ENCODE results near the gene EML1. TPM values are rescaled to one million over a fixed set of nuclear protein-coding genes. Genes with fewer than 3 reads are reported as not detected.

EML1 gene
- total and polyA plus RNA-seq, 7 experiments from 2014 or later, result not detected

DNA sequence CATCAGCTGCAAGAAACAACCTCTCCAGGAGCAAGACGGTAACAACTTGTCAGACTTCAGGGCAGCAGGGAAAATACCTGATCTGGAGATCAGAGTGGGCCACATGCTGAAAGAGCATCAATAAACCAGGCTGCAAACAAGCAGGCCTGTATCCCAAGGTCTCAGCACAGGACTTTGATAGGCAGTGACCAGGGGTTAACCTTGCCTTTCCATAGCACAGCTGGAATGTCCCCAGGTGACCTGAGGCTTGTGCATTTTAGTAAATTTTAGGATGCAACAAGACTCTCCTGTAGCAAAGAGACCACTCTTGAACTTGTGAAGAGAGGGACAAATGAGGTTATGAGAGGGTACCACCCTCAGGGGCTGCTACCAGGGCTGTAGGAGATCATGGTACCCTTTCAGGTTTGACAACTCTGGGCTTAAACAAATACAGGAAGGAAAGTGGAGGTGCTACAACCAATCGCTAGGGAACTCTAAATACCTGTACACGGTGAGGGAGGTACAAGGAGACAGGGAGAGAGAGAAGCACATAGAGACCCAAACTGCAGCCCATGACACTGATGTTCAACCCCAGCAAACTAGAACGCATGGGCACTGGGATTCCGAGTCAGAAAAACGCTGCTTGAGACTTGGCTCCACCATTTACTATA is 176.6 kb downstream of the EML1 start:
- peaks cover 0 to 1% (median 0%) of the 10 kb centered on the region in 11 donors for H3K9me3 Mint-ChIP-seq
- DNase-seq, result no peak
- ChIA-PET POLR2A (no interaction called here), CTCF (no interaction called here)
- no peak for ATAC-seq
- Histone ChIP-seq H3K36me3 (ENCODE audit: control insufficient read depth in 2 of 3, insufficient read depth in 3 of 3, low read length in 3 of 3) (no peaks in the 10 kb centered on the region), H3K4me3 (ENCODE audit: low read length) (no peak overlapping the region), H3K27ac (ENCODE audit: low read depth, low read length) (no peak overlapping the region), H3K27me3 (ENCODE audit: control insufficient read depth in 2 of 2, insufficient read depth in 2 of 2, low read length in 2 of 2) (no peaks in the 10 kb centered on the region), H3K4me1 (ENCODE audit: control insufficient read depth in 2 of 2, insufficient read depth in 2 of 2, low read length in 2 of 2) (no peaks in the 10 kb centered on the region), H3K9me3 (ENCODE audit: control insufficient read depth in 2 of 3, low read length in 3 of 3) (no peaks in the 10 kb centered on the region)
- peak overlapping the region in 6 of 9 donors; percentile 6 to 87 (median 34) for H3K27ac Mint-ChIP-seq
- H3K4me1 Mint-ChIP-seq, result peaks cover 7 to 21% (median 13%) of the 10 kb centered on the region in 7 donors
- no peaks in the 10 kb centered on the region for H3K36me3 Mint-ChIP-seq
- peak overlapping the region; percentile 5 to 93 (median 73) for H3K4me3 Mint-ChIP-seq
- intact Hi-C loops (cut with micrococcal nuclease), result loop anchor here (2.0 to 10.0 kb wide), 5 partner anchors 243 to 578 kb away; partner anchors contain the start of genes CYP46A1 (in 1 of the 2) and SLC25A29 (in 1 of the 2)
- peaks cover 6 to 38% (median 8%) of the 10 kb centered on the region in 5 donors for H3K27me3 Mint-ChIP-seq

DNA sequence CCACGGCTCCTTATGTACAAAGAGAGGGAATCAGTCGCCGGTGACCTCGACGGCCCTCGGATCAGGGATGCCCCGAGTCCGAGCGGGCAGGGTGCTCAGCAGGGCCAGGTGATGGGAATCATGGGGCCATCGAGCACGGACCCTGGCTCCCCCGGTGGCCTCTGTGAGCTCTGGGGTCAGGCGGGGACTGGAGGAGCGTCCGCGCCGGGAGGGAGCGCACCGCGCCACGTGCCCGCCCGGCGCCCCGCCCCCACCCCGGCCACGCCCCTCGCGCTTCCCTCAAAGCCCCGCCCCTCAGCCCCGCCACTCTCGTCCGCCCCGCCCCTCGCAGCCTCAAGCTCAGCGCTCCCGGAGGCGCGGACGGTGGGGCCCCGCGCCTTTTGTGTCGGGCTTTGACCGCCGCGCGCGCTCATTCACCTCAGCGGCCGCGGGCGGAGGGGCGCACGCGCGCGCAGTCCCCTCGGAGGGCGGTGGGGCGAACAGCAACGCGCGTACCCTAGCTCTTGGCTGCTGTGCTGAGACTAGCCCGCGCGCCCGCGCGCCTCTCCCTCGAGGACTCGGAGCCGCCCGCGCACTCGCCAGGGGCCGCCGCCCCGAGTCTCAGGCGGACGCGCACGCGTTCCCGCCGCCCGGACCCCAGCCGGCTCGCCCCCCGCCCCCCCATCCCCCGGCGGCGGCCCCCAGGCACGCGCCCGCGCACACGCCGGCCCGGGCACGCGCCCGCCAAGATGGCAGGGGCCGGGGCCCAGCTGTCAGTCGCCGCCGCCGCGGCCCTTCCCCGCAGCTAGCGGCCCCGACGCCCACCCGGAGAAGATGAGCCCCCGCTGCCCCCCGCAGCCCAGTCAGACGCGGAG is 178.1 kb downstream of the EML1 start:
- H3K27ac Mint-ChIP-seq, result peak overlapping the region in 4 of 9 donors; percentile 21 to 87 (median 48)
- peaks cover 7 to 21% (median 15%) of the 10 kb centered on the region in 7 donors for H3K4me1 Mint-ChIP-seq
- ATAC-seq, result peak; percentile 95
- Histone ChIP-seq H3K9me3 (ENCODE audit: control insufficient read depth in 2 of 3, low read length in 3 of 3) (no peaks in the 10 kb centered on the region), H3K36me3 (ENCODE audit: control insufficient read depth in 2 of 3, insufficient read depth in 3 of 3, low read length in 3 of 3) (no peaks in the 10 kb centered on the region), H3K27ac (ENCODE audit: low read depth, low read length) (peak overlapping the region; percentile 58), H3K27me3 (ENCODE audit: control insufficient read depth in 2 of 2, insufficient read depth in 2 of 2, low read length in 2 of 2) (no peaks in the 10 kb centered on the region), H3K4me1 (ENCODE audit: control insufficient read depth in 2 of 2, insufficient read depth in 2 of 2, low read length in 2 of 2) (no peaks in the 10 kb centered on the region), H3K4me3 (ENCODE audit: low read length) (peak overlapping the region; percentile 53)
- peak overlapping the region; percentile 43 to 93 (median 76) for H3K4me3 Mint-ChIP-seq
- peaks cover 0 to 33% (median 7%) of the 10 kb centered on the region in 5 donors for H3K27me3 Mint-ChIP-seq
- CTCF ChIA-PET, result interaction anchor here (1.5 kb wide), 1 partner anchor 11 kb away, joined by 8 read pairs; no protein-coding TSS in a partner anchor
- intact Hi-C loops (cut with micrococcal nuclease), result loop anchor here (1.0 to 10.0 kb wide), 10 partner anchors 11 to 576 kb away; partner anchors contain the start of genes CCDC85C (in 1 of the 2), CYP46A1 (in 1 of the 2), SLC25A29 (in 1 of the 2) and WDR25 (in 1 of the 2)
- POLR2A ChIA-PET, result interaction anchor here (0.6 to 0.9 kb wide), 7 partner anchors 95 to 334 kb away, joined by 3 to 4 read pairs (median 3); no protein-coding TSS in a partner anchor
- peak; percentile 69 to 87 (median 81) for DNase-seq
- H3K36me3 Mint-ChIP-seq, result peaks cover 0 to 3% (median 0%) of the 10 kb centered on the region in 5 donors
- H3K9me3 Mint-ChIP-seq, result peaks cover 0 to 1% (median 0%) of the 10 kb centered on the region in 11 donors

DNA sequence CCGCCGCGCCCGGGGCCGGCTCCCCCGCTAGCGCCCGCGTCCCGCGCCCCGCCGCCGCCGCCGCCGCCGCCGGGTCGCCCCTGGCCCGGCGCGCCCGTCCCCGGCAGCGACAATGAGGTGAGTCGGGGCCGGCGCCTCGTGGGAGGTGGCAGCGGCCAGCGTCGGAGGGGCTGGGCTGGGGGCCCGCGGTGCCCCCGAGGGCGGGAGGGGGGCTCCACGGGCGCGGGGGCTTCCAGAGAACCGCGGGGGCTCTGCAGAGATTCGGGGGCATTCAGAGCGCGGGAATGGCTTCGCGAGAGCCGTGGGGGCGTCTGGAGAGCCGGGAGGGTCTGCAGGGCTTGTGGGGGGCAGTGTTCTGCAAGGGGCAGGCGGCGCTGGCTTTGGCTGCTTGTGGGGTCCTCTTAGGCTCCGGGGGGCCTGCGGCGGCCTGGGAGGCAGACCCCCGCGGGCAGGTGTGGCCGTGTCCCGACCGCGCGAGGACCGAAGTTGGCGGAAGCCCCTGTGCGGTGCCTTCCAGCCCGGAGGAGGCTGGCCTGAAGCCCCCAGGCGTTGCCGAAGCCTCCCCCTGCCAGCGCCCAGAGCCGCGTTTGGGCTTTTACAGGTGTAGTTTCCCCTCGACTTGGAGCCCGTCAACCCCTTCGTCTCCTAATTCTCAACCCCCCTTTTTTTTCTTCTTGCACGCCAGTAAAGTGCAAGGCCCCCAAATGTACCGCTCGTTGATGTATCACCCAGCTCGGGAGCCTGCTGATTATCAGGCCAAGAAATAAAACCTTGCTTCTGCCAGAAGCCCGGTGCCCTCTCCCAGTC is 178.9 kb downstream of the EML1 start:
- no peaks in the 10 kb centered on the region for H3K4me1 ChIP-seq (ENCODE audit: control insufficient read depth in 2 of 2, insufficient read depth in 2 of 2, low read length in 2 of 2)
- no peaks in the 10 kb centered on the region for H3K36me3 ChIP-seq (ENCODE audit: control insufficient read depth in 2 of 3, insufficient read depth in 3 of 3, low read length in 3 of 3)
- Mint-ChIP-seq H3K4me3 (peak overlapping the region; percentile 86 to 98 (median 94)), H3K27me3 (peaks cover 0 to 32% (median 4%) of the 10 kb centered on the region in 5 donors), H3K4me1 (peaks cover 7 to 21% (median 15%) of the 10 kb centered on the region in 7 donors), H3K9me3 (peaks cover 0 to 1% (median 0%) of the 10 kb centered on the region in 11 donors), H3K27ac (peak overlapping the region; percentile 69 to 97 (median 88)), H3K36me3 (peaks cover 0 to 3% (median 0%) of the 10 kb centered on the region in 5 donors)
- CTCF ChIA-PET, result interaction anchor here (0.6 to 1.2 kb wide), 2 partner anchors 11 to 187 kb away, joined by 4 to 6 read pairs; no protein-coding TSS in a partner anchor
- H3K27me3 ChIP-seq (ENCODE audit: control insufficient read depth in 2 of 2, insufficient read depth in 2 of 2, low read length in 2 of 2), result no peaks in the 10 kb centered on the region
- intact Hi-C loops (cut with micrococcal nuclease), result loop anchor here (1.0 to 10.0 kb wide), 10 partner anchors 10 to 575 kb away; partner anchors contain the start of genes CCDC85C (in 1 of the 2), CYP46A1 (in 1 of the 2), SLC25A29 (in 1 of the 2) and WDR25 (in 1 of the 2)
- H3K4me3 ChIP-seq (ENCODE audit: low read length), result peak overlapping the region; percentile 49
- ATAC-seq (peak; percentile 21), DNase-seq (peak in 7 of 9 donors; percentile 10 to 35 (median 18))
- peak overlapping the region; percentile 51 for H3K27ac ChIP-seq (ENCODE audit: low read depth, low read length)
- POLR2A ChIA-PET, result interaction anchor here (0.6 to 0.7 kb wide), 3 partner anchors 249 to 268 kb away, joined by 3 read pairs; no protein-coding TSS in a partner anchor
- H3K9me3 ChIP-seq (ENCODE audit: control insufficient read depth in 2 of 3, low read length in 3 of 3), result no peaks in the 10 kb centered on the region

DNA sequence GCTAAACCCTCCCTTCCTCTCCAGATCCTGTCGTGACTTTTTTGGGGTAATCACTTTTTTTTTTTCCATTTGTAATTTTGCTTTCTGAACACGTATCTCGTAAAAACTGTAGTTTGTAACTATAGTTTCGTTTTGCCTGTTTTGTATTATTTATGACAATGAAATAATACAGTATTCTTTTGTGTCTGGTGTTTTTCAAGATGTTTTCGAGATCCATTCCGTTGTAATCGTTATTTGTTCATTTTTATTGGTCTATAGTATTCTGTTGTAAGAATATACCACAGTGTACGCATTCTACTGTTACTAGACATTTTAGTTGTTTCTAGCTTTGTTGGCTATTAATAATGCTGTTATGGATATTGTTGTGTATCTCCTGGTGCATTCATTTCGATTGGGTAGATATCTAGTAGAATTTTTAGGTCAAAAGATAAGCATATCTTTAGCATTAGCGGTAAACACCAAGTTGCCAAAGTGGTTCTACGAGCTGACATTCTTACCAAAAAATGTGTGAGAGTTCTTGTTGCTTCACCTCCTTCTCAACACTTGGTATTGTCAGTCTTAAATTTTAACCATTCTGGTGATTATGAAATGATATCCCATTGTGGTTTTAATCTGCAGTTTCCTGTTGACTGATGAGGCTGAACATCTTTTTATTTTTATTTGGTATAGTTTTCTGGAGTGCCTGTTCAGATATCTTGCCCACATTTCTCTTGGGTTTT is 179.7 kb downstream of the EML1 start:
- POLR2A ChIA-PET, result interaction anchor here (0.6 kb wide), 1 partner anchor 248 kb away, joined by 3 read pairs; no protein-coding TSS in a partner anchor
- DNase-seq (peak in 1 of 9 donors; percentile 12), ATAC-seq (no peak)
- Histone ChIP-seq H3K4me3 (ENCODE audit: low read length) (peak overlapping the region; percentile 49), H3K4me1 (ENCODE audit: control insufficient read depth in 2 of 2, insufficient read depth in 2 of 2, low read length in 2 of 2) (no peaks in the 10 kb centered on the region), H3K36me3 (ENCODE audit: control insufficient read depth in 2 of 3, insufficient read depth in 3 of 3, low read length in 3 of 3) (no peaks in the 10 kb centered on the region), H3K27ac (ENCODE audit: low read depth, low read length) (no peak overlapping the region), H3K9me3 (ENCODE audit: control insufficient read depth in 2 of 3, low read length in 3 of 3) (no peaks in the 10 kb centered on the region), H3K27me3 (ENCODE audit: control insufficient read depth in 2 of 2, insufficient read depth in 2 of 2, low read length in 2 of 2) (no peaks in the 10 kb centered on the region)
- Mint-ChIP-seq H3K36me3 (peaks cover 0 to 3% (median 0%) of the 10 kb centered on the region in 5 donors), H3K4me3 (peak overlapping the region; percentile 86 to 98 (median 94)), H3K27me3 (peaks cover 0 to 31% (median 0%) of the 10 kb centered on the region in 5 donors), H3K4me1 (peaks cover 7 to 21% (median 15%) of the 10 kb centered on the region in 7 donors), H3K27ac (peak overlapping the region; percentile 69 to 97 (median 88)), H3K9me3 (peaks cover 0 to 1% (median 0%) of the 10 kb centered on the region in 11 donors)
- CTCF ChIA-PET, result interaction anchor here (0.6 to 1.2 kb wide), 2 partner anchors 10 to 186 kb away, joined by 4 to 6 read pairs; no protein-coding TSS in a partner anchor
- intact Hi-C loops (cut with micrococcal nuclease), result loop anchor here (5.0 to 10.0 kb wide), 3 partner anchors 239 to 574 kb away; partner anchors contain the start of gene CYP46A1 (in 1 of the 2)

DNA sequence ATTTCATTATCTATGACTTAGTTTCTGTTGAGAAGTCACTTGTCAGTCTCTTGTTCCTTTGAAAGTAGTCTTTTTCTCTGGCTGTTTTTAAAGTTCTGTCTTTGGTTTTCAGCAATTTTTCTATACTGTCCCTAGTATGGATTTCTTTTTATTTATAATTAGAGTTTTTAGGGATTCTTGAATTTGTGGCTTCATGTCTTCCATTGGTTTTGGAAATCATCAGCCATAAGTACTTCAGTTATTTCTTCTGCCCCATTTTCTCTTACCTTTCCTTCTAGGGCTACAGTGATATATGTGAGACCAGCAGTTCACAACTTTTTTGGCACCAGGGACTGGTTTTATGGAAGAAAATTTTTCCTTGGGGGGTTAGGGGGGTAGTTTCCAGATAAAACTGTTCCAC is 182.0 kb downstream of the EML1 start:
- Mint-ChIP-seq H3K36me3 (peaks cover 0 to 3% (median 0%) of the 10 kb centered on the region in 5 donors), H3K27ac (peak overlapping the region in 1 of 9 donors; percentile 3), H3K9me3 (peaks cover 0 to 1% (median 0%) of the 10 kb centered on the region in 11 donors), H3K27me3 (peaks cover 0 to 13% (median 0%) of the 10 kb centered on the region in 5 donors), H3K4me3 (no peak overlapping the region), H3K4me1 (peaks cover 7 to 18% (median 14%) of the 10 kb centered on the region in 7 donors)
- intact Hi-C loops (cut with micrococcal nuclease), result loop anchor here in 1 of 2 donors (10.0 kb wide), 1 partner anchor 290 kb away; the partner anchor contains the start of gene CYP46A1
- POLR2A ChIA-PET, result no interaction called here
- Histone ChIP-seq H3K27me3 (ENCODE audit: control insufficient read depth in 2 of 2, insufficient read depth in 2 of 2, low read length in 2 of 2) (no peaks in the 10 kb centered on the region), H3K4me3 (ENCODE audit: low read length) (no peak overlapping the region), H3K36me3 (ENCODE audit: control insufficient read depth in 2 of 3, insufficient read depth in 3 of 3, low read length in 3 of 3) (no peaks in the 10 kb centered on the region), H3K27ac (ENCODE audit: low read depth, low read length) (no peak overlapping the region), H3K9me3 (ENCODE audit: control insufficient read depth in 2 of 3, low read length in 3 of 3) (no peaks in the 10 kb centered on the region), H3K4me1 (ENCODE audit: control insufficient read depth in 2 of 2, insufficient read depth in 2 of 2, low read length in 2 of 2) (no peaks in the 10 kb centered on the region)
- CTCF ChIA-PET, result no interaction called here
- no peak for DNase-seq
- ATAC-seq, result no peak
